ENCODE data around the gene XYLT2. TPM values are rescaled to one million over a fixed set of nuclear protein-coding genes. Genes with fewer than 3 reads are reported as not detected.

XYLT2 gene
- total RNA-seq, 1 donor from 2014 or later: 21.4 TPM

DNA sequence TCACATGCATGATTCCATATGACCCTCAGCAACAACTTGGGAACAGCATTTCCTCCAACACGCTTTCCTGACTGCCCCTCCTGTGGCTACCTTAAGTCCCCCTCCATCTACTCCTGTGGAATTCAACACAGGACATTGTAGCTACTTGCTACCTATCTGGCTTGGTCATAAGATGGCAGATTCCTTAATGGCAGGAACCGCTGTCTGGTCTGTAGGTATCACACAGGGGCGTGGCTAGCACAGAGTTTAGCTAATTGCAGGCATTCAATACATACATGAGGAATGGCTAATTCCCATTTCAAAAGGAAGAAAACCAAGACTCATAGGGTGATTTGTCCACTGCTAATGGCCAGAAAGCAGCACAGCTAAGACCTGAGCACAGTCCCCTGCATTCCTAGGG is 42.8 kb downstream of the XYLT2 start:
- DNase-seq (no peak), ATAC-seq (ENCODE audit: low read depth) (no peak)
- Mint-ChIP-seq H3K9me3 (no peaks in the 10 kb centered on the region), H3K4me1 (peaks cover 12% of the 10 kb centered on the region), H3K27me3 (no peaks in the 10 kb centered on the region), H3K36me3 (ENCODE audit: low read depth) (peaks cover 96% of the 10 kb centered on the region), H3K4me3 (no peak overlapping the region), H3K27ac (no peak overlapping the region)
- POLR2A ChIA-PET: interaction anchor here (0.6 to 1.6 kb wide), 3 partner anchors 9 to 23 kb away, joined by 3 to 5 read pairs (median 3); partner anchors contain the start of gene LRRC59
- TF ChIP-seq CTCF (IDR thresholded peaks at IDR 0.05): no peak
- intact Hi-C loops (cut with micrococcal nuclease): no loop called here
- CTCF ChIA-PET: interaction anchor here (1.1 to 1.9 kb wide), 2 partner anchors 9 to 91 kb away, joined by 3 to 7 read pairs; partner anchors contain the start of gene LRRC59

GRCh38 chr17:50389534-50389933 is 43.6 kb downstream of the XYLT2 start:
- Mint-ChIP-seq H3K36me3 (ENCODE audit: low read depth) (peaks cover 95% of the 10 kb centered on the region), H3K27me3 (no peaks in the 10 kb centered on the region), H3K4me3 (no peak overlapping the region), H3K27ac (no peak overlapping the region), H3K9me3 (no peaks in the 10 kb centered on the region), H3K4me1 (peaks cover 12% of the 10 kb centered on the region)
- DNase-seq (no peak), ATAC-seq (ENCODE audit: low read depth) (no peak)
- intact Hi-C loops (cut with micrococcal nuclease): no loop called here
- POLR2A ChIA-PET: interaction anchor here (0.6 to 1.6 kb wide), 2 partner anchors 19 to 24 kb away, joined by 3 to 5 read pairs; no protein-coding TSS in a partner anchor
- no peak for TF ChIP-seq CTCF (IDR thresholded peaks at IDR 0.05)
- CTCF ChIA-PET: interaction anchor here (1.1 to 1.9 kb wide), 2 partner anchors 8 to 90 kb away, joined by 3 to 7 read pairs; partner anchors contain the start of gene LRRC59

DNA sequence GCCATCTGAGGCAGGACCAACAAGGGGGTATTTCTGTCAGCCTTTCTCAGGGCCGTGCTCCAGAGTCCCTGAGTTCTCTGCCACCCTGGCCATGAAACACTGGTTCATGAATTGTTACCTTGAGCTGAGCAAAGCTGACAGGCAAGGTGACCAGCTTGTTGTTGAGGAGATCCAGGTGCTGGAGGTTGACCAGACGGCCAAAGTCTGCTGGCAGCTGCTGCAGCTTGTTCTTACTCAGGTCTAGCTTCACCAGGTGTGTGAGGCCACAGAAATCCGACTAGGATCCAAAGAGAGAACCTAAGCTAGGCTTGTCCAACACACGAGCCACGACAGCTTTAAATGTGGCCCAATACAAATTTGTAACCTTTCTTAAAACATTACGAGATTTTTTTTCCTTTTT is 46.7 kb downstream of the XYLT2 start:
- Mint-ChIP-seq H3K36me3 (ENCODE audit: low read depth) (peaks cover 76% of the 10 kb centered on the region), H3K27me3 (no peaks in the 10 kb centered on the region), H3K4me1 (peaks cover 32% of the 10 kb centered on the region), H3K27ac (no peak overlapping the region), H3K9me3 (no peaks in the 10 kb centered on the region), H3K4me3 (no peak overlapping the region)
- ChIA-PET POLR2A (no interaction called here), CTCF (no interaction called here)
- intact Hi-C loops (cut with micrococcal nuclease): no loop called here
- DNase-seq (no peak), ATAC-seq (ENCODE audit: low read depth) (no peak)
- TF ChIP-seq CTCF (IDR thresholded peaks at IDR 0.05): no peak

DNA sequence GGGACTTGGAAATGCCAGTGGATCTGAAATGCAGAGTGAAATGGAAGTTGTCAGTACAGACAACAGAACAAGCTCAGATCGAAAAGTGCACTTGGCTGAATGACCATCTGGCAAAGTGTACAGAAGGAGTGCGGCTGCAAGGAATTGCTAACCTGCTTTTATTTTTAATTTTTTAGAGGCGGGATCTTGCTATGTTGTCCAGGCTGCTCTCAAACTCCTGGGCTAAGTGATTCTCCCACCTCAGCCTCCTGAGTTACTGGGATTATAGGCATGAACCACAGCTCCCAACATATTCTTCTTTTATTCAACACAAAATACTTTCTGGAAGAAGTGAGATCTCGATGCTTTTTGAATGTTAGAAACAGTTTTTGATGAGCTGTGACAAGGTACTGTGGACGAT is 47.8 kb downstream of the XYLT2 start:
- intact Hi-C loops (cut with micrococcal nuclease): no loop called here
- Mint-ChIP-seq H3K4me3 (no peak overlapping the region), H3K27ac (no peak overlapping the region), H3K9me3 (no peaks in the 10 kb centered on the region), H3K36me3 (ENCODE audit: low read depth) (peaks cover 65% of the 10 kb centered on the region), H3K27me3 (no peaks in the 10 kb centered on the region), H3K4me1 (peaks cover 35% of the 10 kb centered on the region)
- POLR2A ChIA-PET: no interaction called here
- CTCF ChIA-PET: no interaction called here
- ATAC-seq (ENCODE audit: low read depth): no peak
- DNase-seq: no peak
- no peak for TF ChIP-seq CTCF (IDR thresholded peaks at IDR 0.05)

GRCh38 chr17:50394711-50395110 is 48.8 kb downstream of the XYLT2 start:
- no peak for DNase-seq
- ChIA-PET POLR2A (interaction anchor here (0.7 kb wide), 1 partner anchor 904 kb away, joined by 4 read pairs; no protein-coding TSS in a partner anchor), CTCF (no interaction called here)
- H3K36me3 Mint-ChIP-seq (ENCODE audit: low read depth): peaks cover 56% of the 10 kb centered on the region
- no peak for ATAC-seq (ENCODE audit: low read depth)
- intact Hi-C loops (cut with micrococcal nuclease): loop anchor here (5.0 kb wide), 2 partner anchors 32 to 1487 kb away; partner anchors contain the start of gene UBE2Z
- TF ChIP-seq CTCF (IDR thresholded peaks at IDR 0.05): no peak
- peaks cover 35% of the 10 kb centered on the region for H3K4me1 Mint-ChIP-seq
- no peak overlapping the region for H3K27ac Mint-ChIP-seq
- no peaks in the 10 kb centered on the region for H3K27me3 Mint-ChIP-seq
- no peaks in the 10 kb centered on the region for H3K9me3 Mint-ChIP-seq
- no peak overlapping the region for H3K4me3 Mint-ChIP-seq
